T follicular helper cell (primary cell): Measurements from ENCODE around the gene SLC22A2.

Experiments used
- DNase-seq: peaks from one replicate; pipeline ENCODE4 v3.0.0-alpha.2; 2020; ENCODE audit warnings: low read depth

SLC22A2 gene

GRCh38 chr6:160273750-160274149 is 15.1 kb upstream of the SLC22A2 start:
- DNase-seq, result no peak

DNA sequence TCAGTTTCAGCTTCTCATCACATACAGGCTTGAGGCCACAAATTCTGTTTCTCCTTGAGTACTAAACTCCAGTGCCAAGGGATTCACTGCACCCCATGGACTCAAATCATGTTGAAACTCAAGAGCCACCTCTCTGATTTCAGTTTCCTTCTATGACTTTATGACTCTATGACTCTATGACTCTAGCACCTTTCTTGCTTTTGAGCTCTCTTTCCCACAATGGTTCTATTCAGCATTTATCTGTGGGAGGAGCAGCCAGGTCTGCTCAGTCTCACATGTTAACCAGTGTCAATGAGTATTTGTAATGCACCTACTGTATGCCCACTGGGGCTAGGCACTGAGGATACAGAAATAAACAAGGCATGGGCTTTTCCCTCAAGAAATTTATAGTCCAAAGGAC is 14.6 kb upstream of the SLC22A2 start:
- no peak for DNase-seq

DNA sequence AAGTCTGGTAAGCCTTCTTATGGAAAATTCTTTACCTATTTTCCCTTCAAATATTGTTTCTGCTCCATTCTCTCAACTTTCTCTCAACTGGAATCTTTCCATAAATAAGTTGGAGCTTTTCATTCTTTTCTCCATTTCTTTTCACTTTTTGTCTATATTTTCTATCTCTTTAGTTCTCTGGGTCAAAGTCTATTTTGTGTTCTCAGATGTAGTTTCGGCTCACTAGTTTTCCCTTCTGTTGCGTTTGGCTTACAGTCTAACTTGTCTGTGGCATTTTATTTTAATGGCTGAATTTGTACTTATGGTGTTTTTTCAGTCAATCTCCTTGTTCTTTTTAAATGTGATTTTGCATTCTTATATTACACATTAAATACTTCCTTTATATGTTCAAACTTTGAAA is 14.1 kb upstream of the SLC22A2 start:
- no peak for DNase-seq

GRCh38 chr6:160270347-160270746 is 11.7 kb upstream of the SLC22A2 start:
- no peak for DNase-seq

DNA sequence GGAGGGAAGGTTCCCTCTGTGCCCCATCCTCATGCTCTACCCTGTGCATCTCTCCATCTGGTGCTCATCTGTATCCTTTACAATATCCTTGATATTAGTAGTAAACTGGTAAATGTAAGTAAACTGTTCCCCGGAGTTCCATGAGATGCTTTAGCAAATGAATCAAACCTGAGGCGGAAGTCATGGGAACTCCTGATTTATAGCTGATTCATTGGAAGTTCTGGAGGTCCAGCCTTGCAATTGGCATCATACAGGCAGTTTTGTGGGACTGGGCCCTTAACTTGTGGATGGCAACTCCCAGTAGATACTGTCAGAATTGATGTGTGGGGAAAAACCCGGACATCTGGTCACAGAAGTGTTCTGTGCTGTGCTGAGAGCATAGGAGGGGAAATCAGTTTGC is 11.2 kb upstream of the SLC22A2 start:
- DNase-seq, result no peak

DNA sequence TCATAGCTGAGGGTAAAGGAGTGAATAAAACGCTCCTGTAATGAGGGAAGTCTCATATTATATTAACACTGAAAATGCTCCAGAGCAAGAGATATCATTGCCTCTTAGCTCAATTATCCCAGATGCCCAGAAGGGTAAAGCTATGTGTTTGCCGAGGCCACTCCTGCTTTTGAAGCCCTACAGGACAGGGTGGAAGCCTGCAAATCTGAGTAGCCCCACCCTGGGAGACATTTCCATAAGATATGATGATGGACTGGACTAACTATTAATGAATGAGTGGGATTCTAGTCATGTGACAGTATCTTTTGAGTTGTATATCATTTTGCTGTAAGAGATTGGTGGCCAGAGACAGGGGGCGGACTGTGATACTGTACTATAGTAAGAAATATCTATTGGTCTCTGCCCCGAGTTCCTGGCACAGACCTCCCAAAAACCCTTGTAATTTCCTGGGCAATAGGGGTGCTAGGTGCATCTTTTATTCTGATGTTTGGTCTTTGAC is 10.5 kb upstream of the SLC22A2 start:
- no peak for DNase-seq

DNA sequence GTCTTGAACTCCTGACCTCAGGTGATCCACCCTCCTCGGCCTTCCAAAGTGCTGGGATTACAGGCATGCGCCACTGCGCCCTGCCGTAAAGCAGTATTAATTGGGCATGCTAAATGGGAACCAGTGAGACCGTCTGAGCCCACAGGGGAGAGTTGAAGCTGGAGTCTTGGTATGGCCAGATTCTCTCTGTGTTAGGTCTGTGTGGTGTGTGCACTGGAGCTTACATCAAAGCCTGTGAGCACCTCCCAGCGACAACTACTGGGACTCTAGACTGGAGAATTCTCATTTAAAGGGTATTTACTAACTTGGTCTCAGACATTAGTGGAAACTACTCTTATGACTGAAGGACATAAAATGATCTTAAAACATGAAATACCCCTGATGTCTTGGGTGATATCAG is 8.5 kb upstream of the SLC22A2 start:
- no peak for DNase-seq

- DNase-seq, result no peak
These were observed 7.4 kb upstream of the SLC22A2 start for GRCh38 chr6:160265869-160266476.

DNA sequence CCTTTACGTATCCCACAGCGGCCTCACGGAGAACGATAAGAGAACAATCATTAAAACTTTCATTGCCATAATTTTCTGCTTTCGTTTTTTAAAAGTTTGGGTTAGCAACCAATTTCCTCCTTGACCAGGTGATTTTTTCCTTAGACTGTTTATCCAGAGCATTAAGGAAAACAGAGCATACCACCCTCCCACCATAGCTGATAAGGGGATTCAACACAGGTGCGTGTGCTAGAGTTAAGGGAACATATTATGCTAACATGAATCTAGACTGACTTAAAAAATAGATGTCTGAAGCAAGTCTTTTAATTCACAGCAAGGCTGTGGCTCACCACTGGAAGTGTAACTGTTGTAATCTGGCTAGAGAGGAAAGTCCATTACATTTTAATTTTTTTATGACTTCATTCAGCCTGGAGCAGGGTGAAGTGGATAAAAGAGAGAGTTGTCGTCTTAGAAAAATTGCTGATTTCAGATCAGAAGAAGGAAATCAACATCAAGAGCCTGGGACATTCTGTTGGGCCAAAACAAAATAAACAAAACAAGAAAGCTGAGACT is 5.5 kb upstream of the SLC22A2 start:
- no peak for DNase-seq

DNA sequence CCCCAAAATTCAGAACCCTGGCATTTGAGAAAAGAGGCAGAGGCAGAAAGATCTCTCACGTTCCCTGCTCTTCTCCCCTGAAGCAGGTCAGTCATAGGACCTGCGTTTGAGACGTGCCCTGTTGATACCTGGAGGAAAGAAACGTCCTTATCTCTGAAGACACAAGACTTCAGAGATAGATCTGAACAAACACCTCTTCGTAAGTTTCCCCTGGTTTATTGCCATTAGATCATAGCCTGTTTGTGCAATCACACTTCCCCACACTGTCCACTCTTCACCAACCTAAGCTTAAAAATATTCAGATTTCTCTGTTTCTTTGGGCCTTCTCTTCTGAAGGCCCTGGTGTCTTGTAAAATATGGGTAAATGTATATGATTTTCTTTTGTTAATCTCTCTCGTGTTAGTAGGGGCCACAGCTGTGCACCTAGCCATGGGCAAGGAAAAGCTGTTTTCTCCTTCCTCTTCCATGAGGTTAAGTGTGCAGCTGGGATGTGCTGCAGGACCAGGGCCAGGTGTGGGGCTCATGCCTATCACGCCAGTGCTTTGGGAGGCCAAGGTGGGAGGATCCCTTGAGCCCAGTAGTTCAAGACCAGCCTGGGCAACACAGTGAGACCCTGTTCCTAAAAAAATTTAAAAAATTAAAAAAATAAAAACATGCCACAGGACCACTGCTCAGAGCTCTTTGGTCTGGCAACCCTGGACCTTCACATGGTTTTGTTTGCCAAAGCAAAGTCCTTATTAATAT is 4.7 kb upstream of the SLC22A2 start:
- no peak for DNase-seq

- no peak for DNase-seq
These were observed 3.5 kb upstream of the SLC22A2 start for GRCh38 chr6:160261991-160262680.

DNA sequence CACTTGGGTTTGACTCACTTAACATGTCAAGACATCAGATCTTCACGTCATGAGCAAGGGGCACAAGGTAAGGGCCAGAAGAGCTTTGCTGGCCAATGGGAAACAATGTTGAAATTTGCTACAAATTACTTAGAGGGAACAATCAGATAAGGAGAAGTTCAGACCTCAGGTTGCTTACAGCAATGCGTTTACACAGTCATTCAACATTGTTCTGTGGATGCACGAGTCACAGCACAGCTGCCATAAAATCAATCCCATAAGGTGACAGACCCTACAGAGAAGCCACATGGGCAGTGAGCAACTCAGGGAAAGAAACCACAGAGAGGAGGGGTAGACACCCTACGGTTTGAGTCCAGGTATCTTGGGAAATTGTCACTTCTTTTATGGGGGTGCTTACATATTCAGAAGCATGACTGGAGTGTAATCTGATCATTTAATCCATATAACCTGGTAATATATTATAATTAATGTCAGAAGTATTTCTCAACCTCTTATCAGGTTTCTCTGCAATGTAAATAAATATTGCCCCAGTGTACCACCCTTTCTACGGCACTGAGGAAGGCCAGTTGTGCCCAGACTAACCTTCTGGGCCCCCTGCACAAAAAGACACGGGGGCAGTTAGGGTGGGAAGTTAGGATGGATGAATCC is 2.3 kb upstream of the SLC22A2 start:
- no peak for DNase-seq

- no peak for DNase-seq
These were observed 1.7 kb upstream of the SLC22A2 start for GRCh38 chr6:160260367-160260766.

DNA sequence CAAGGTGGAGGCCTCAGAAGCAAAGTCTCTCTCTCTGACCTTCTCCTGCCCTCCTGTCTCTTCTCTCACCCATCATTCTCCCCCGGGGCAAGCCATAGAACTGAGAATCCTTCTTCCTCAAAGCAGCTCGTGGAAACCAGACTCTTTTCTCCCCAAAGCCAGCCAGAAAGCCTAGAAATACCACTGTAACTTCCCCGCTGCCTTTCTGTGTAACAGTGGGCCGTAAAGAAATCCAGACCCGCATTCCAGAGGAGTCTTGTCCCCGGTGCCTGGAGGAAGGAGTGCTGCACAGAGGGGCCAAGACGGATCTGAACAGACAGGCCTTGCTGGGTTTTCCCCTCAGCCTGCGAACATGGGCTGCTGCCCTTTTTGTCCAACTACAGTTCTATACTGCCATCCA is 977 bp upstream of the SLC22A2 start:
- no peak for DNase-seq

GRCh38 chr6:160259143-160259425 is 463 bp upstream of the SLC22A2 start:
- DNase-seq, result no peak

GRCh38 chr6:160256445-160256844 is 2.2 kb downstream of the SLC22A2 start:
- no peak for DNase-seq

GRCh38 chr6:160254467-160255312 is 3.9 kb downstream of the SLC22A2 start:
- no peak for DNase-seq

GRCh38 chr6:160253714-160254113 is 4.9 kb downstream of the SLC22A2 start:
- no peak for DNase-seq

- no peak for DNase-seq
These were observed 5.3 kb downstream of the SLC22A2 start for GRCh38 chr6:160253292-160253691.

DNA sequence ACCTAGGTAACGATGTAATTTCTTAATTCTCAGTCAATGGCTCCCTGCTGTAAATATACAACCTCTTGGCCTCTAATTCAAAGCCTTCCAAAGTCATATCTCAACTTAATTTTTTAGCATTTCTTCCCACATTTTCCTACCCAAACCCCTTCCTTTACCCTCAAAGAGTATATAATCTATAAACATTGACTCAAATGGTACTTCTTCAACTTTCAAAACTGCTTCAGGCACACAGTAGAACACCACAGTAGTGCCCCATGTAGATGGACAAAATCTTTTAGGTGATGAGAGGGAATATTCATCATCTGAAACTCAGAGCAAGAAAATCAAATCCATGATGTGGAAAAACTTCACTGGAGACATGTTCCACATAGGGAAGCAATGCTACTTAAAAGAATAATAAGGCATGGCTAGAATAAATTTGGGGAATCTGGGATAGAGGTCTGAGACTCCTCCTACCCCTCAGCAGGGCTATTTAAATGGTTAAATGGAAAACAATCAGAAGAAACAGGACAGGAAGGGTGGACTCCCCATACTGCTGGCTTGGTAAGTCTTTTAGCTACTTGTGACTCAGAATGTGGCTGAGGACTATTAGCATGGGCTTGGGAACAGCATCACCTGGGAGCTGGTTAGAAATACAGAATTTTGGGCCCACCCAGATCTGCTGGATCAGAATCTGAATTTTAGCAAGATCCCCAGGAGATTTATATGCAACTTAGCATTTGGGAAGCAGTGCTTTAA is 6.4 kb downstream of the SLC22A2 start:
- no peak for DNase-seq

DNA sequence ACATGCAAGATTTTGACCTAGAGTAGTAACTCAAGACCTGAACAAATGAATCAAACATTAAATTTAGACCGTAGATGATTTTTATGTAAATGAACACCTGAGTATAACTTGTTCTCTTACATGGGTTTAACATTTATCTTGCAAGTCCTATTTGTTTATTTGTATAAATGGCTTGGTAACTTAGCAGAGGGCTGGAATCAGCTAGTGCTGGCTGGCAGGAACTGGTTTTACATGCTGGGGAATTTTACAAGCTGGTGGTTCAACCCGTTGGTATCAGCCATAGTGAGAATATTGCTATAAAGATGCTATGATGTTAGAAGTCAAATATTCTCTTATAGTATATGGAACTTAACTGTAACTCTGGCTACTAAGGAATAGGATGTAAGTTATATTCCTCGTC is 8.9 kb downstream of the SLC22A2 start:
- DNase-seq, result no peak
